ENCODE data around the gene CRKL.

CRKL gene

DNA sequence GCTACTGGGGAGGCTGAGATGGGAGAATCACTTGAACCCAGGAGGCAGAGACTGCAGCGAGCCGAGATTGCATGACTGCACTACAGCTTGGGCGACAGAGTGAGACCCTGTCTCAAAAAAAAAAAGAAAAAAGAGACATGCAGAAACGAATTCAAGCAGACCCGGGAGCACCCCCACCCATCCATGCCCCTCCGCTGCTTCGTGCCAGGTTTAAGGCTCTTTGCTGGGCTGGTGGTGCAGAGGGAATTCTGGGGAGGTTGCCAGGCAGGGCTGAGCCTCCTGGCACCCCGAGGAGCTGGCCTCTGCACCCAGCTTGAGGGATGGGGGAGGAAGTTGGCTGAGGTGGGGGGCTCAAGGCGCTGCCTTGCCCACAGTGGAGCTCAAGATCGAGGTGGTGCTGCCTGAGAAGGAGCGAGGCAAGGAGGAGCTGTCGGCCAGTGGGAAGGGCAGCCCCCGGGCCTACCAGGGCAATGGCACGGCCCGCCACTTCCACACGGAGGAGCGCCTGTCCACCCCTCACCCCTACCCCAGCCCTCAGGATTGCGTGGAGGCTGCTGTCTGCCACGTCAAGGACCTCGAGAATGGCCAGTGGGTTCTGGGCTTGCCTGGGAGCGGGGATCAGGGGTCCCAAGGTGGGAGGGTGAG, 55.8 kb downstream of the CRKL start:
- H3K36me3 ChIP-seq (ENCODE audit: control insufficient read depth, insufficient read depth, low read length), result no peaks in the 10 kb centered on the region
- H3K4ac ChIP-seq (ENCODE audit: low read depth, low read length), result no peak overlapping the region
- no peaks in the 10 kb centered on the region for H3K4me1 ChIP-seq (ENCODE audit: control insufficient read depth, low read depth, low read length)
- no peaks in the 10 kb centered on the region for H3K79me1 ChIP-seq (ENCODE audit: low read length)
- WGBS (ENCODE audit: extremely low coverage, insufficient coverage, low lambda C conversion rate), result no CpG with 5 or more reads among the region's 21 CpGs
- H2BK15ac ChIP-seq (replicated peaks; ENCODE audit: low read depth), result no peak overlapping the region
- H3K56ac ChIP-seq (ENCODE audit: low read length), result no peak overlapping the region
- no peak overlapping the region for H3K4me3 ChIP-seq (ENCODE audit: low read length)
- H3K27me3 ChIP-seq (ENCODE audit: insufficient read depth, low read length, poor library complexity), result no peaks in the 10 kb centered on the region
- no peak overlapping the region for H3K27ac ChIP-seq (ENCODE audit: low read depth, low read length)
- DNase-seq, result no peak
- H4K5ac ChIP-seq (ENCODE audit: low read length), result no peak overlapping the region
- H3K9ac ChIP-seq (ENCODE audit: low read length), result no peak overlapping the region
- H3K4me2 ChIP-seq (ENCODE audit: low read length), result no peak overlapping the region
- no peak overlapping the region for H2AK5ac ChIP-seq (ENCODE audit: low read length)
- H4K8ac ChIP-seq (ENCODE audit: low read depth, low read length), result no peak overlapping the region
- H3K79me2 ChIP-seq (ENCODE audit: control insufficient read depth, insufficient read depth, low read length), result no peaks in the 10 kb centered on the region
- no peak overlapping the region for H3K23ac ChIP-seq (ENCODE audit: low read length)
- no peak overlapping the region for H3K18ac ChIP-seq (ENCODE audit: low read length)
- H2BK5ac ChIP-seq (ENCODE audit: low read length), result no peak overlapping the region
- no peak overlapping the region for H2BK120ac ChIP-seq (ENCODE audit: low read depth, low read length)

GRCh38 chr22:20973634-20974286, 56.6 kb downstream of the CRKL start:
- no peaks in the 10 kb centered on the region for H3K27me3 ChIP-seq (ENCODE audit: insufficient read depth, low read length, poor library complexity)
- no peak overlapping the region for H2AK5ac ChIP-seq (ENCODE audit: low read length)
- H3K4me1 ChIP-seq (ENCODE audit: control insufficient read depth, low read depth, low read length), result no peaks in the 10 kb centered on the region
- no peak overlapping the region for H3K4me3 ChIP-seq (ENCODE audit: low read length)
- no peak overlapping the region for H3K4ac ChIP-seq (ENCODE audit: low read depth, low read length)
- no peak for DNase-seq
- H2BK5ac ChIP-seq (ENCODE audit: low read length), result no peak overlapping the region
- H3K27ac ChIP-seq (ENCODE audit: low read depth, low read length), result no peak overlapping the region
- H3K36me3 ChIP-seq (ENCODE audit: control insufficient read depth, insufficient read depth, low read length), result no peaks in the 10 kb centered on the region
- H3K23ac ChIP-seq (ENCODE audit: low read length), result no peak overlapping the region
- no peaks in the 10 kb centered on the region for H3K79me1 ChIP-seq (ENCODE audit: low read length)
- no peak overlapping the region for H3K4me2 ChIP-seq (ENCODE audit: low read length)
- H2BK120ac ChIP-seq (ENCODE audit: low read depth, low read length), result no peak overlapping the region
- H2BK15ac ChIP-seq (replicated peaks; ENCODE audit: low read depth), result no peak overlapping the region
- no peak overlapping the region for H3K9ac ChIP-seq (ENCODE audit: low read length)
- H4K5ac ChIP-seq (ENCODE audit: low read length), result no peak overlapping the region
- no peaks in the 10 kb centered on the region for H3K79me2 ChIP-seq (ENCODE audit: control insufficient read depth, insufficient read depth, low read length)
- H3K56ac ChIP-seq (ENCODE audit: low read length), result no peak overlapping the region
- no CpG with 5 or more reads among the region's 21 CpGs for WGBS (ENCODE audit: extremely low coverage, insufficient coverage, low lambda C conversion rate)
- no peak overlapping the region for H3K18ac ChIP-seq (ENCODE audit: low read length)
- H4K8ac ChIP-seq (ENCODE audit: low read depth, low read length), result no peak overlapping the region

GRCh38 chr22:20974336-20974955, 57.2 kb downstream of the CRKL start:
- no peak overlapping the region for H3K4me2 ChIP-seq (ENCODE audit: low read length)
- H3K27me3 ChIP-seq (ENCODE audit: insufficient read depth, low read length, poor library complexity), result no peaks in the 10 kb centered on the region
- H2BK15ac ChIP-seq (replicated peaks; ENCODE audit: low read depth), result no peak overlapping the region
- H3K9ac ChIP-seq (ENCODE audit: low read length), result no peak overlapping the region
- no peak for DNase-seq
- no peak overlapping the region for H3K27ac ChIP-seq (ENCODE audit: low read depth, low read length)
- H3K4me3 ChIP-seq (ENCODE audit: low read length), result no peak overlapping the region
- H2BK120ac ChIP-seq (ENCODE audit: low read depth, low read length), result no peak overlapping the region
- H3K79me1 ChIP-seq (ENCODE audit: low read length), result no peaks in the 10 kb centered on the region
- H3K18ac ChIP-seq (ENCODE audit: low read length), result no peak overlapping the region
- H3K23ac ChIP-seq (ENCODE audit: low read length), result no peak overlapping the region
- H2AK5ac ChIP-seq (ENCODE audit: low read length), result no peak overlapping the region
- no peak overlapping the region for H2BK5ac ChIP-seq (ENCODE audit: low read length)
- H4K5ac ChIP-seq (ENCODE audit: low read length), result no peak overlapping the region
- H4K8ac ChIP-seq (ENCODE audit: low read depth, low read length), result no peak overlapping the region
- H3K4me1 ChIP-seq (ENCODE audit: control insufficient read depth, low read depth, low read length), result no peaks in the 10 kb centered on the region
- H3K36me3 ChIP-seq (ENCODE audit: control insufficient read depth, insufficient read depth, low read length), result no peaks in the 10 kb centered on the region
- H3K56ac ChIP-seq (ENCODE audit: low read length), result no peak overlapping the region
- H3K4ac ChIP-seq (ENCODE audit: low read depth, low read length), result no peak overlapping the region
- H3K79me2 ChIP-seq (ENCODE audit: control insufficient read depth, insufficient read depth, low read length), result no peaks in the 10 kb centered on the region
- WGBS (ENCODE audit: extremely low coverage, insufficient coverage, low lambda C conversion rate), result no CpG with 5 or more reads among the region's 16 CpGs

DNA sequence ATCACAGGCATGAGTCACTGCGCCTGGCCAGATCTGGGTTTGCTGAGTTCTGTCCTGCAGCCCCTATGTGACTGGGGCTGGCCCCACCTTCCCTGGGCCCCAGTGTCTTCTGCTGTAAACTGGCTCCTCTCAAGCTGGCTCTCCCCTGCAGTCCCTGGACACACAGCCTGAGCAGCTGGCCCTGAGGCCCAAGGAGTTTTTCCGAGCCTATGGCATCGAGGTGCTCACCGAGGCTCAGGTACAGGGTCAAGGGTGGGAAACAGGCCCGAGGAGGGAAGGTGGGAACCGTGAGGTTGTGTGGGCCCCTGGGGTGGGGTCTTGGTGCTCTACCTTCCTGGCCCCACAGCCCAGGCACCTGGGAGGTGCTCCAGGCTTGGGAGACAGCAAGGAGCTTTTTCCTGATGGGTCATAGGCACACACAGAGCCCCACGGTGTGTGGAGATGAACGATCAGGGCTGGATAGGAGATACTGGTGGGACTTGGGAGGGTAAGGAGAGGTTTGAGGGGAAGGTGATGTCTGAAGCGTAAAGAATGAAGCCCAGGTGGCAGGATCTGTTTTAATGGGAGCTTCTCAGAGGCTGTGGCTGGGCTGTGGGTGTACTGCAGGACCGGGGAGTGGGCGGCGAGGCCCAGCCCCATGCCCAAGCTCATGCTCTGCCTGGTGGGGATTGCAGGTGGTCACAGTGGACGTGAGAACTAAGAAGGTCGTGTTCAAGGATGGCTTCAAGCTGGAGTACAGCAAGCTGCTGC, 58.5 kb downstream of the CRKL start:
- Histone ChIP-seq H3K4me1 (ENCODE audit: control insufficient read depth, low read depth, low read length) (peaks cover 3% of the 10 kb centered on the region), H3K9ac (ENCODE audit: low read length) (no peak overlapping the region), H3K27me3 (ENCODE audit: insufficient read depth, low read length, poor library complexity) (no peaks in the 10 kb centered on the region), H3K18ac (ENCODE audit: low read length) (no peak overlapping the region), H3K36me3 (ENCODE audit: control insufficient read depth, insufficient read depth, low read length) (no peaks in the 10 kb centered on the region), H3K4ac (ENCODE audit: low read depth, low read length) (no peak overlapping the region), H4K5ac (ENCODE audit: low read length) (no peak overlapping the region), H2AK5ac (ENCODE audit: low read length) (no peak overlapping the region), H2BK15ac (replicated peaks; ENCODE audit: low read depth) (no peak overlapping the region), H3K23ac (ENCODE audit: low read length) (no peak overlapping the region), H3K79me1 (ENCODE audit: low read length) (no peaks in the 10 kb centered on the region), H3K4me2 (ENCODE audit: low read length) (no peak overlapping the region), H3K79me2 (ENCODE audit: control insufficient read depth, insufficient read depth, low read length) (no peaks in the 10 kb centered on the region), H3K56ac (ENCODE audit: low read length) (peak overlapping the region; percentile 15), H3K4me3 (ENCODE audit: low read length) (no peak overlapping the region), H3K27ac (ENCODE audit: low read depth, low read length) (no peak overlapping the region), H4K8ac (ENCODE audit: low read depth, low read length) (no peak overlapping the region), H2BK120ac (ENCODE audit: low read depth, low read length) (no peak overlapping the region), H2BK5ac (ENCODE audit: low read length) (no peak overlapping the region)
- DNase-seq, result no peak
- WGBS (ENCODE audit: extremely low coverage, insufficient coverage, low lambda C conversion rate), result no CpG with 5 or more reads among the region's 14 CpGs

DNA sequence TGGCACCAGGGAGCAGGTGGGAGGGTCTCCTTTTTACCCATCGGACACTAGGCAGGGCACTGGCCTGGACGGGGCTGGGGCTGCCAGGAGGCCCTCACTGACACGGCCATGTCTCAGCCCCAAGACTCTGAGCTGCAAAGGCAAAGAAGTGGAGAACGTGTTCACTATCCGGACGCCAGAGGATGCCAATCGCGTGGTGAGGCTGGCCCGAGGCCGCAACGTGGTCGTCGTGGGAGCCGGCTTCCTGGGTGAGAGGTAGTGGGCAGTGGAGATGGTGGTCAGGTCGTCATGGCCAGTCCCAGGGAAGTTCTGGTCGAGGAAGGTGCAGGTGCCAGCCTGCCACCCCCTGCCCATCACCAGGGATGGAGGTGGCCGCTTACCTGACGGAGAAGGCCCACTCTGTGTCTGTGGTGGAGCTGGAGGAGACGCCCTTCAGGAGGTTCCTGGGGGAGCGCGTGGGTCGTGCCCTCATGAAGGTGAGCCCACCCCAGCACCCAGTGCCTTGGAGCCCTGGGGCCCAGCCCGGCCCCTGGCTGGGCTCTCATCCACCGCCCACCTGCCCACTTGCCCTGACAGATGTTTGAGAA, 59.2 kb downstream of the CRKL start:
- no peak overlapping the region for H3K4me2 ChIP-seq (ENCODE audit: low read length)
- H3K79me1 ChIP-seq (ENCODE audit: low read length), result no peaks in the 10 kb centered on the region
- WGBS (ENCODE audit: extremely low coverage, insufficient coverage, low lambda C conversion rate), result no CpG with 5 or more reads among the region's 24 CpGs
- H3K18ac ChIP-seq (ENCODE audit: low read length), result no peak overlapping the region
- H3K36me3 ChIP-seq (ENCODE audit: control insufficient read depth, insufficient read depth, low read length), result no peaks in the 10 kb centered on the region
- H3K27me3 ChIP-seq (ENCODE audit: insufficient read depth, low read length, poor library complexity), result no peaks in the 10 kb centered on the region
- no peak overlapping the region for H3K4ac ChIP-seq (ENCODE audit: low read depth, low read length)
- H3K4me3 ChIP-seq (ENCODE audit: low read length), result no peak overlapping the region
- DNase-seq, result no peak
- no peak overlapping the region for H3K9ac ChIP-seq (ENCODE audit: low read length)
- no peak overlapping the region for H3K23ac ChIP-seq (ENCODE audit: low read length)
- peak overlapping the region; percentile 15 for H3K56ac ChIP-seq (ENCODE audit: low read length)
- no peaks in the 10 kb centered on the region for H3K79me2 ChIP-seq (ENCODE audit: control insufficient read depth, insufficient read depth, low read length)
- H3K4me1 ChIP-seq (ENCODE audit: control insufficient read depth, low read depth, low read length), result peaks cover 5% of the 10 kb centered on the region
- H2BK5ac ChIP-seq (ENCODE audit: low read length), result no peak overlapping the region
- no peak overlapping the region for H2AK5ac ChIP-seq (ENCODE audit: low read length)
- H3K27ac ChIP-seq (ENCODE audit: low read depth, low read length), result no peak overlapping the region
- no peak overlapping the region for H2BK120ac ChIP-seq (ENCODE audit: low read depth, low read length)
- no peak overlapping the region for H4K5ac ChIP-seq (ENCODE audit: low read length)
- no peak overlapping the region for H2BK15ac ChIP-seq (replicated peaks; ENCODE audit: low read depth)
- no peak overlapping the region for H4K8ac ChIP-seq (ENCODE audit: low read depth, low read length)

Measured in mesendoderm (in vitro differentiated cells).